ENCODE measurements around the gene CNPY3. TPM values are rescaled to one million over a fixed set of nuclear protein-coding genes. Genes with fewer than 3 reads are reported as not detected.

Gene CNPY3
- total and polyA plus RNA-seq, 10 of the 15 experiments (the other 5 are each of a cell fraction or from before 2014, with no cell fraction given), result 7.2 to 102 (median 73.6) TPM

- TF ChIP-seq E4F1 (IDR thresholded peaks at IDR 0.05; ENCODE audit: borderline replicate concordance, partially characterized antibody) (no peak), ZNF217 (IDR thresholded peaks at IDR 0.05) (peak; percentile 62; the same call in 1 of the 2 replicates), ZBTB40 (IDR thresholded peaks at IDR 0.05; ENCODE audit: borderline replicate concordance) (no peak), MEF2A (IDR thresholded peaks at IDR 0.05; ENCODE audit: insufficient read depth, low read depth, low read length) (peak; percentile 58; the same call in 1 of the 2 replicates), HCFC1 (IDR thresholded peaks at IDR 0.05; ENCODE audit: low read length) (no peak; the same call in 1 of the 2 replicates), BRCA1 (IDR thresholded peaks at IDR 0.05; ENCODE audit: low read depth, low read length) (no peak), RB1 (IDR thresholded peaks at IDR 0.05; ENCODE audit: borderline replicate concordance) (no peak), FOXM1 (IDR thresholded peaks at IDR 0.05; ENCODE audit: low read depth, low read length) (peak; percentile 80; the same call in 1 of the 2 replicates), WRNIP1 (IDR thresholded peaks at IDR 0.05; ENCODE audit: borderline replicate concordance, low read depth, low read length) (no peak), CREM (IDR thresholded peaks at IDR 0.05; ENCODE audit: low read depth) (peak; percentile 87), IRF5 (IDR thresholded peaks at IDR 0.05; ENCODE audit: borderline replicate concordance) (no peak), ZNF622 (IDR thresholded peaks at IDR 0.05) (no peak), LARP7 (IDR thresholded peaks at IDR 0.05) (no peak; the same call in 1 of the 2 replicates), ZNF687 (IDR thresholded peaks at IDR 0.05) (peak; percentile 31; the same call in 1 of the 2 replicates), ZNF274 (IDR thresholded peaks at IDR 0.05; ENCODE audit: insufficient read depth, insufficient read length) (no peak)
These were observed 611 bp downstream of the CNPY3 start (continued) for GRCh38 chr6:42929821-42930360.

Data from GM12878 (cell line).